Retinal pigment epithelial cell (primary cell): ENCODE measurements around the gene CPE.

Experiments
- DNase-seq: peaks from one replicate; pipeline ENCODE4 v3.0.0-alpha.2; 2010; ENCODE audit warnings: low read depth
- H3K4me3 ChIP-seq: 2 replicates; pipeline ENCODE4 v1.5.1; 2011; ENCODE audit warnings: mild to moderate bottlenecking, low read length, control low read depth, moderate library complexity
- CTCF ChIP-seq: conservative IDR thresholded peaks from 2 replicates; pipeline ENCODE4 v1.5.1; 2011; ENCODE audit warnings: low read depth, low read length, control low read depth, inconsistent platforms

The CPE gene

DNA sequence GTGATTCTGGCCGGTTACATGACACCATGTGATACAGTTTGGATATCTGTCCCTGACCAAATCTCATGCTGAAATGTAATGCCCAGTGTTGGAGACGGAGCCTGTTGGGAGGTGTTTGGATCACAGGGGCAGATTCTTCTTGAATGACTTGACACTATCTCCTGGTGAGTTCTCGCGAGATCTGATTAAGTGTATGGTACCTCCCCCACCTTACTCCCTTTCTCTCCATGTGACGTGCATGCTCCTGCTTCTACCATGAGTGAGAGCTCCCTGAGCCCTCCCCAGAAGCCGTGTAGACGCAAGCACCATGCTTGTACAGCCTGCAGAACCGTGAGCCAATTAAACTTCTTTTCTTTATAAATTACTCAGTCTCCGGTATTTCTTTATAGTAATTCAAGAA is 23.6 kb downstream of the CPE start:
- TF ChIP-seq CTCF = no peak
- no peak overlapping the region for H3K4me3 ChIP-seq
- no peak for DNase-seq

- TF ChIP-seq CTCF = no peak
- H3K4me3 ChIP-seq = no peak overlapping the region
- DNase-seq = no peak
These were observed 24.2 kb downstream of the CPE start for GRCh38 chr4:165403048-165403447.

- no peak for DNase-seq
- H3K4me3 ChIP-seq = no peak overlapping the region
- no peak for TF ChIP-seq CTCF
These were observed 24.8 kb downstream of the CPE start for GRCh38 chr4:165403637-165404036.

GRCh38 chr4:165404080-165404479 is 25.3 kb downstream of the CPE start:
- DNase-seq = no peak
- no peak for TF ChIP-seq CTCF
- no peak overlapping the region for H3K4me3 ChIP-seq

- TF ChIP-seq CTCF = no peak
- DNase-seq = no peak
- no peak overlapping the region for H3K4me3 ChIP-seq
These were observed 25.9 kb downstream of the CPE start for GRCh38 chr4:165404696-165405095.

- no peak for DNase-seq
- no peak for TF ChIP-seq CTCF
- no peak overlapping the region for H3K4me3 ChIP-seq
These were observed 31.4 kb downstream of the CPE start for GRCh38 chr4:165410214-165410613.

- TF ChIP-seq CTCF = no peak
- DNase-seq = no peak
- H3K4me3 ChIP-seq = no peak overlapping the region
These were observed 37.1 kb downstream of the CPE start for GRCh38 chr4:165415910-165416309.
